H1 (cell line): ENCODE results near the gene CMBL. TPM values are rescaled to one million over a fixed set of nuclear protein-coding genes. Genes with fewer than 3 reads are reported as not detected.

Experiments used
- BACH1 ChIP-seq: IDR thresholded peaks from 2 replicates; pipeline ENCODE4 v1.6.1; 2012; ENCODE audit warnings: low read length, improper control_type of control experiment
- CREB1 ChIP-seq: IDR thresholded peaks from 2 replicates; pipeline ENCODE4 v1.6.1; 2012; ENCODE audit warnings: inconsistent platforms
- RAD21 ChIP-seq, 2 experiments: IDR thresholded peaks in 1 of 2; conservative IDR thresholded peaks in 1 of 2; 2 replicates each; pipeline ENCODE4 v1.6.1; 2011; ENCODE audit warnings: low read depth in 2 of 2, low read length in 2 of 2, improper control_type of control experiment in 1 of 2, inconsistent platforms in 1 of 2, mild to moderate bottlenecking in 1 of 2, moderate library complexity in 1 of 2
- SAP30 ChIP-seq: fragments of 300-600 bp; sonication (generic); IDR thresholded peaks from 2 replicates; pipeline ENCODE4 v1.7.1; 2012; ENCODE audit warnings: low read length, moderate library complexity, mild to moderate bottlenecking, inconsistent platforms; ENCODE audit not compliant: insufficient read depth, insufficient replicate concordance
- SIX5 ChIP-seq: IDR thresholded peaks from 2 replicates; pipeline ENCODE4 v1.6.1; 2011; ENCODE audit warnings: mild to moderate bottlenecking, low read depth, low read length
- SP4 ChIP-seq: IDR thresholded peaks from 2 replicates; pipeline ENCODE4 v1.6.1; 2012; ENCODE audit warnings: low read length, inconsistent platforms
- polyA plus RNA-seq, 7 experiments: library from polyadenylated mRNA; depleted of rRNA in 3 of 7; stranded (reverse) in 5 of 7; unstranded in 2 of 7; fragments of >200 nt in 5 of 7; fragments of 200-250 nt in 2 of 7; gene quantifications; 1 replicate in 5 of 7; 2 replicates in 1 of 7; 4 replicates in 1 of 7; pipeline versions ENCODE4 v1.2.1 to v1.2.3, GENCODE V29; 2011 to 2013; ENCODE audit warnings: missing spikeins in 2 of 7, mixed read lengths in 2 of 7
- total RNA-seq: library from RNA; stranded (reverse); fragmentation: NEBNext Ultra II Directional; extraction: Animal tissue kit (Norgen Biotek cat#: 25700); gene quantifications from 2 replicates; pipeline ENCODE4 v1.2.1, GENCODE V29; 2021

Gene CMBL
- total and polyA plus RNA-seq, 2 of the 8 experiments (the other 6 are each of a cell fraction or from before 2014, with no cell fraction given) = 27.9 to 32.1 TPM

DNA sequence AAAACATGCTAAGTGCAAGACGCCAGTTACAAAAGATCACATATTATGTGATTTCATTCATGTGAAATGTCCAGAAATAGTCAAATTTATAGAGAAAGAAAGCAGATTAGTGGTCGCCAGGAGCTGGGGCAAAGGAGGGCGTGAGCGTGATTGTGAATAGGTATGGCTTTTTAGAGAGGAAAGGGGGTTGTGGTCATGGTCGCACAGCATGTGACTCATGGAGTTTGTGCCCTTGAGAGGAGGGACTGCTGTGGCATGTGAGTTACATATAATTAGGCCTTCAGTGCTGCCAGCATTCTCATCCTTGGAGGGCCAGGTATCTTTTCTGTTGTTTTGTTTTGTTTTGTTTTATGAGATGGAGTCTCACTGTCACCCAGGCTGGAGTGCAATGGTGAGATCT is 24.6 kb upstream of the CMBL start (continued):
- TF ChIP-seq SAP30 (no peak), SIX5 (no peak), RAD21 (IDR thresholded peaks at IDR 0.05 in 1 of 2, conservative IDR thresholded peaks at IDR 0.05 in 1 of 2; ENCODE audit: low read depth in 2 of 2, low read length in 2 of 2) (no peak), SP4 (no peak), CREB1 (no peak), BACH1 (no peak)
